HPDE6-E6E7 (cell line): ENCODE measurements around the gene TMEM109.

ENCODE experiments used
- DNase-seq: peaks from one replicate; pipeline ENCODE4 v3.0.0; 2011; ENCODE audit warnings: missing footprints; ENCODE audit errors: extremely low spot score

TMEM109 gene

DNA sequence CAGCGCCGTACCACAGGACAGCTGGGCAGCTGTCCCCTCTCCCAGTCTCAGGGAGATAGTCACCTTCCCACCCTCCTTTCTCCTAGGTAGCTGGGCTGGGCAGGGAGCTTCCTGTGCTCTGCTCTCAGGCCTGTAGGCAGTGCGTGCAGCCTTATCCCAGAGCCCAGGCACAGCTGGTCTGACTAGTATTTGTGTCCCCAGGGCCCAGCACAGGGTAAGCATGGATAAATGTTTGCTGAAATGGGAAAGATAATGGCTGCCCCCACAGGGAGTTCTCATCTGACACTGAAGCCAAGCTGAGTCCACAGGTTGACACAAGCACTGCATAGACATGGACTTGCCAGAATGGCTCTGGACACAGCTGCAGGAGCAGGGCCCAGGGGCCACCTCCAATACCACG is 28.3 kb downstream of the TMEM109 start:
- DNase-seq: no peak

- peak; percentile 67 for DNase-seq
These were observed 29.1 kb downstream of the TMEM109 start for GRCh38 chr11:60942970-60943565.

- no peak for DNase-seq
These were observed 30.7 kb downstream of the TMEM109 start for GRCh38 chr11:60944490-60945294.

DNA sequence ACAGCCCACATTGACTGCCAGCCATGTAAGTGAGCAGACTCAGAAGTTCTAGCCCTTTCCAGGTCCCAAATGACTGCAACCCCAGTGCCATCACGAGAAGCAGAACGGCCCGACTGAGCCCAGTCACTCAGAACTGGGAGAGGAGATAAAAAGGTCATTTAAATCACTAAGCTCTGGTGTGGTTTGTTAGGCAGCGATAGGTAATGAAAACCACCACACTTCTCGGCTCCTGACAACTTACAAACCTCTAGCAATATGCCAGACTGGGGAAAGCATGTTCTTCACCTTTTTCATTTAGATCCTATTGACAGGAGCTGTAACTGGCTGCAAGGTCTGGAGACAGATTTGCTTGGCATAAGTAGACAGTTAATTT is 31.3 kb downstream of the TMEM109 start:
- no peak for DNase-seq

GRCh38 chr11:60946601-60947264 is 32.8 kb downstream of the TMEM109 start:
- no peak for DNase-seq

DNA sequence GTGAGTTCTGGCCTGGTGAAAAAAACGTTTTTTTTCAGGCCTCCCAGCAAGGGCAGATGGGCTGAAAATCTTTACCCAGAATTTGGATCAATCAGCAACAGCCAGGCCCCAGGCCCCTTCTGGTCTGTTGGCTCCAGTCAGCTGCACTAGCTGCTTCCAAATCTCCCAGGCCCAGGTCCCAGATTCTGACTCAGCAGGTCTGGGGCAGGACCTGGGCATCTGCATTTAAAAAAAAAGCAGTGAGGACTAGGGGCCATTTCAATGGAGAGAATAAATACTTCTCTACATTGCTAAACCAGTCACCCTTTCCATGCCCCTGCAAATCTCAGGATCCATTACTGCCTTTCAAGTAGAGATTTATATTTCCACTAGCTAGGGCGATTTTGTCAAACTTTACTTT is 33.7 kb downstream of the TMEM109 start:
- no peak for DNase-seq

GRCh38 chr11:60948250-60948649 is 34.3 kb downstream of the TMEM109 start:
- DNase-seq: no peak

DNA sequence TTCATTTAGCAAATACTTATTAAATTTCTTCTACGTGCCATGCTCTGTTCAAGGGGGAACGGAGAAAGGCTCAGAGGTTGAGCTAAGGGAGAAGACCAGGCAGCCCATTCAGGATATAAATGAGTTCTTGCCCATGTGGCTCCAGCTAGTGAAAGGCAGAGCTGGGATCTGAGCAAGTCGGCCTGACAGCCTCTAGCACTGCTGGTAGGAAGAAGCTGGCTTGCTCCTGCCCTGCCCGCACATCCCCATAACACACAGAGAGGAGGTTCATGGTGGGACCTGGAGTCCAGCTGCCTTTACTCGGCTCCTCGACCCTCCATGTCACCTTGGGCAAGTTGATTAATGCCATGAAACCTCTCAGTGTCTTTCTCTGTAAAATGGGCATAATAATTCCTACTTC is 36.1 kb downstream of the TMEM109 start:
- no peak for DNase-seq

- DNase-seq: no peak
These were observed 37.1 kb downstream of the TMEM109 start for GRCh38 chr11:60950933-60951605.

GRCh38 chr11:60951606-60951903 is 37.6 kb downstream of the TMEM109 start:
- DNase-seq: no peak

DNA sequence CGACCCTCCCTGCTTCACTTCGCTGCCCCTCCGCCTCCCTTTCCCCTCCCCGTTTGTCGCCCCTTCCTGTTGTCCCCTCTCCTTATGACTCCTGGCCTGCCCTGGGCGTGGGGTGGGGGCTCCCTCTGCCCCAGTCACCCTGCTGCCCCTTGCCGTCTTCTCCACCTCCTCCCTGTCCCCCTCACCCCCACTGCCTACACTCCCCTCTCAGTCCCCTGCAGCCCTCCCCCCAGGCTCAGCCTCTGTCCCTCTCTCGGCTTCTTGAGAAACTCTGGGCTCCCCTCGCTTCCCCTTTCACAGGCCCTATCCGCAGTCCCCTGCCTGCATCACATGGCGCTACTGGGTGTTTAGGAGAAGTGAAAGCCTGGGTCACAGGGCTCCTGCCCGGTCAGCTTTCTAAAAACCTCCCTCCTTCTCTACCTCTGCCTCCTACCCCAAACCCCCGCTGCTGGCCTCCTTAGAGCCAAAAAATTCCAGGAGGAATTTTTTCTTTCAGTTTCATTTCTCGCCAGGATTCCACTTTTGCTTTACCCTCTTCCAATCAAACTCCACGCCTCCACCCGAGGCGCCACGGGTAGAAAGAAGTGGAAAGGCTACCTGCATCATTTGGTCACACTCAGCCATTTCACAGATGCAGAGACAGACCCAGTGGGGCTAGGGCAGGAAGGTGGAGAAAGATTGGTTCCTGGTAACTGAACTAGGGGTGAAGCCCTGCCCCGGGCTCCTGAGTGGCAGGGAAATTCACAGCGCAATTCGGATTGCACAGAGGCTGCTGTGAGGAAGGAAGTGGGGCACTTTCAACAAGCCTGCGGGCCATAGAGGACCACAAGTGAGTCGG is 38.2 kb downstream of the TMEM109 start, which contains the start of gene SLC15A3:
SLC15A3 (minus strand) TSS at position 273 of the 838 bp plus-strand sequence. CDS start 625 bp downstream, outside the sequence.
- DNase-seq: no peak

GRCh38 chr11:60952742-60953170 is 38.8 kb downstream of the TMEM109 start:
- no peak for DNase-seq

DNA sequence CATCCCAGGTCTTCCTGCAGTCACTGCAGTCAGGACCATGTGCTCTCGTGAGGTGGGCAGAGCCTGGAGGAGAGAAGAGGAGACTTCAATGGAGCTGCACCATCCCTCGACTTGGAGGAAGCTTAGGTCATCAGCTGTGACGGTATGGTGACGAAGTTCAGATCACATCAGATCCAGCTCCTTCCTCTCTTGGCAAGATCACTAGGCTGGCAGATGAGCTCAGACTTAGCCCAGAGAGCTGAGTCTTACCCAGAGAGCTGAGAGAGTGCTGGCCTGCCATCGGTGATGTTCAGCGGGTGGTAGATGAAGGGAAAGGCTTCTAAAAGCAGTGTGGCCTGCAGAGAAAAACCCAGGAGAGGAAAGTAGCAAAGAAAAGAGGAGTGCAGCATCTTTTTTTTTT is 39.8 kb downstream of the TMEM109 start:
- no peak for DNase-seq

DNA sequence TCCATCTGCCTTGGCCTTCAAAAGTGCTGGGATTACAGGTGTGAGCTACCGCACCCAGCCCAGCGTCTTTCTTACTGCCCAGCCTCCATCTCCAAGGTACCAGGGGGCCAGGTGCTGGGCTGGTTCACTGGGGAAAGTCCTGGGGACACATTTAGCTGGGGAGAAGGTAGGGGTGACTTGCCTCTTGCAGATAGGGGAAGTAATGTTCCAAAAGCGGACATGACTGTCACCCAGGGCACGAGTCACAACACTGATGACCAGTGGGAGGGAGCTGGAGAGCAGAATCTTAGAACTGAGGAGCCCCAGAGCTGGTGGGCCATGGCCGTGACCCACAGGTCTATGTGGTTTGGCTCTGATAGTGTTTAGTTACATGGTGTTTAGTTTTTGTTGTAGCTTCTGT is 40.5 kb downstream of the TMEM109 start:
- DNase-seq: no peak

DNA sequence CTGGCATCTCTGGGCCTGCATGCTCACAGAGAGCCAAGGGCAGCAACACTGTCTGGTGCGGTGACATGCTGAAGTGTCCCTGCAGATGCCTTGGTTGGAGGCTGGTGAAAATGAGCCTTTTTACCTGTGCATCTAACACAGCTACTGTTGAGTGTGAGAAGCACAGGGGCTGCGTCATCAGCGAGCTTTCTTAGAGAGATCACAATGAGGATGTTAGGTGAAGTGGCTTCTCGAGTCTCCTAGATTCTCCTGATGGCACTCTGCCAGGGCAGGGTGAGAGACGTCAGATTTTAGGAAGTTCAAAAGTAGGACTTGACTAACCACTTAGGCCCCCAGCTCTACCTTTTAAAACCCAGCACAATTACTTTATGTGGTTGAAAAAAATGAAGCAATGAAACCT is 41.6 kb downstream of the TMEM109 start:
- DNase-seq: no peak

GRCh38 chr11:60957188-60957587 is 43.2 kb downstream of the TMEM109 start:
- DNase-seq: peak; percentile 48

DNA sequence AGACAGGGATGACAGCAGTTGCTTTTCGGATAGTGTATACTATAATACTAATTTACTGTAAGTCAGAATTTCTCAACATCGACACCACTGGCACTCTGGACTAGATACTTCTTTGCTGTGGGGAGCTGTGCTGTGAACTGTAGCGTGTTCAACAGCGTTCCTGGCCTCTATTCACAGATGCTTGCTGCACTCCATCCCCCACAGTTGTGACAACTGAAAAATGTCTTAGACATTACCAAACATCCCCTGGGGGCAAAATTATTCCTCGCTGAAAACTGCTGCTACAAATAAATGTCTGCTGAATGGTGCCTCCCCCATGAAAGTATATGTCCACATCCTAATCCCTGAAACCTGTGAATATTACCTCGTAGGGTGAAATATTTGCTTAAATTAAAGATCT is 45.5 kb downstream of the TMEM109 start:
- no peak for DNase-seq

- DNase-seq: no peak
These were observed 46.4 kb downstream of the TMEM109 start for GRCh38 chr11:60960405-60960804.

GRCh38 chr11:60964801-60965200 is 50.8 kb downstream of the TMEM109 start:
- no peak for DNase-seq

GRCh38 chr11:60966890-60967289 is 52.9 kb downstream of the TMEM109 start:
- DNase-seq: no peak

DNA sequence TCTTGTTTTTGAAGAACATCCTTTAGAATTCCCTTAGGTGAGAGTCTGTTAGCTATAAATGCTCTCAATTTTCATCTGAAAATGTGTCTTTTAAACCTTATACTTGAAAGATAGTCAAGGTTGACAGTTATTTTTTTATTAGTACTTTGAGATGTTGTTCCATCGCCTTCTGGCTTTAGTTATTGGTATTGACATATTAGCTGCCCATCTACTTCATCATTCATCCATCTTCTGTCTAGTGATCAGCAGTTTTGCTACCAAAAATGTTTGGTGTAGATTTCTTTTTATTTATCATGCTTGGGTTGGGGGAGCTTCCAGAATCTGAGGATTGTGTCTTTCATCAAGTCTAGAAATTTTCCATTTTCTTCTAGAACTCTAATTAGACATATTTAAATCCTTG is 54.3 kb downstream of the TMEM109 start:
- DNase-seq: no peak

DNA sequence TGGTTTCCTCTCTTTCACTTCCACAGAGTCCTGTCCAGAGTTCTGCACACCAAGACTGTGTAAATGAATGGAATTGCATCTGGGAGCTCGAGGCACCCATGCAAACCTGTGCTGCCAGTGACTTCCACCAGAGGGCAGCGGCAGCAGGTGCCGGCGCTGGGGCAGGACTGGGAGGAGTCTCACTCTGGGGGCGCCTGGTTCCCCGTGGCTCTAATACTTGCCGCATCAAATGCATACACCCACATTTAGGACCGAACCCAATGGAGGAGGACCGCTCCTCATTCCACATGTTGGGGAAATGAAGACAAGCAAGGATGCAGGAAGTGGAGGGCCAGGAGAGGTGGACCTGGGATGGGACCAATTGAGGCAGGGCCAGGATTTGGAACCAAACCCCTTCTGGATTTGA is 56.4 kb downstream of the TMEM109 start:
- DNase-seq: no peak
